Activated CD8-positive, alpha-beta memory T cell treated with anti-CD3 and anti-CD28 coated beads, Interleukin-2, amount 50 U/mL, for 24 hours (primary cell): ENCODE measurements around the gene VPS8.
"Not testable (repeated sequence)": the region's sequence is repeated elsewhere in the genome, so short reads cannot be mapped to it uniquely, and the experiment has no call there.

Source experiments
- DNase-seq: peaks from one replicate; pipeline ENCODE4 v3.0.0-alpha.2; 2020; ENCODE audit errors: extremely low read depth

VPS8 gene

DNA sequence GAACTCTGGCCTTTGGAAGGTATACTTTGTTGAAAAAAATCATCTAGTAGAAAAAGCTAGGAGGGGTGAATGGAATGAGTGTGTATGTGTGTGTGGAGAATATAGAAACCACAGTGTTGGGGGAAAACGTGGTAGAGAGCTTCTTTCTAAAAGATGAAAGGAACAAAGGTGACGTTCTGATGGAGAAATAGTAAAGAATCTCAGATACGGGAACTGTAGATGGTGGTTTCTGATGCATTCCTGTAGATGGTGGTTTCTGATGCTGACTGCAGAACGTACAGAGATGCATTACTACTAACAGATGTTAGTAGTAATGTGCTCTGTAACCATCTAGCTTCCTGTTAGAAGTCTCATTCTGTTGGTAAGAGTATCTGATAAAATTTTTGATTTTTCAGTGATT lies 60.2 kb downstream of the VPS8 start:
- no peak for DNase-seq

DNA sequence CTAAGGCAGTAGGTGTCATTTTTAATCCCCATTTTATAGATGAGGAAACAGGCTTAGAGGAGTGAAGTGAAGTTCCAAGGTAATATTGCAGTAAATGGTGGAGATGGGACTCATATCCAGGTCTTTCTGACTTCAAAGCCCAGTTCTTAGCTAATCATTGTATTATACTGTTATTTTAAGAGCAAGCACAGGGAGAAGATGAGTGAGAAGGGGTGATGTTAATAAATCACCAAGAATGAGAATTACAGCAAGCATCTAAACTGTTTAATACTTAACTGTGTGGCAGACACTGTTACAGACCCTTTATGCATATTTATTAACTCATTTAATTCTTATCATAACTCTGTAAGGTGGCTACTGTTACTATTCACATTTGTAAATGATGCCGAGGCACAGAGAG lies 61.2 kb downstream of the VPS8 start:
- no peak for DNase-seq

DNA sequence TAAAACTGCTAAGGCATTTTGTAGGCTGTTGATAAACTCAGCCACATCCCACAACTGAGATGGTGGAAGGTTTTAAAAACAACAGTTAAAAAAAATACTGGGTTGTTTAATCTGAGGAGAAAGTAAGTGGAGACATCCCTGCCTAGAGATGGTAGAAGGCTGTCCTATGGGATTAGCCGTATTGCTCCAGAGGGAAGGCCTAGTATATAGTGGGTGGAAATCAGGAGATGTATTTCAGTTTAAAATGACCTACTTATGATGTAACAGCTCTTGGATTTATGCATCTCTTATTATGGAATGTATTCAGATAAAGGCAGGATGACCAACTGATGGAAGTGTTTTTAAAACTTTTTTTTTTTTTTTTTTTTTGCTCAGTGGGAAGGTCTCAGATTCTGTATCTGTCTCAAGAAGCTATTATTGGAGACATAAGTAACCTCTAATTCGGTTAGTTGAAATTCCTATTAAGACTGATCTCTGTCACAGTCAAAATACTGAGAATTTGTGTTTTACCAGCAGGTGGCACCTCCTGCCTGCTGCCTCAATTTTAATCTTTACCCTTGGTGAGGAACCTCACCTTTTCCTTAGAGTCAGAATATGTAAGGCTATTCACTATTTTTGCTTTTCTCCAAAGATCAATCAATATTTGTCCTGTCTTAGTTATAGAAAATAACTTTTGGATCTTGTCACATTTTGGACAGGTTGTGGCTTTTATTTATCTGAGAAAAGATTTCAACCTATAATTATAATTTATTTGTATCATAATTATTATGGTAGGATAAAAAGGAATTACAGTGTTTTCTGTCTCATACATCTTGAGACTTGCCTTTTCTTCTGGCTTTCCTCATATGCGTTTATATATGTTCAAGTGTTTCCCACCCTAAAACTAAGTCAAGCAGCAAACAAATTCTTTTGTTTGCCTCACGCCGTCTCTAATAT lies 63.0 kb downstream of the VPS8 start:
- DNase-seq: no peak

DNA sequence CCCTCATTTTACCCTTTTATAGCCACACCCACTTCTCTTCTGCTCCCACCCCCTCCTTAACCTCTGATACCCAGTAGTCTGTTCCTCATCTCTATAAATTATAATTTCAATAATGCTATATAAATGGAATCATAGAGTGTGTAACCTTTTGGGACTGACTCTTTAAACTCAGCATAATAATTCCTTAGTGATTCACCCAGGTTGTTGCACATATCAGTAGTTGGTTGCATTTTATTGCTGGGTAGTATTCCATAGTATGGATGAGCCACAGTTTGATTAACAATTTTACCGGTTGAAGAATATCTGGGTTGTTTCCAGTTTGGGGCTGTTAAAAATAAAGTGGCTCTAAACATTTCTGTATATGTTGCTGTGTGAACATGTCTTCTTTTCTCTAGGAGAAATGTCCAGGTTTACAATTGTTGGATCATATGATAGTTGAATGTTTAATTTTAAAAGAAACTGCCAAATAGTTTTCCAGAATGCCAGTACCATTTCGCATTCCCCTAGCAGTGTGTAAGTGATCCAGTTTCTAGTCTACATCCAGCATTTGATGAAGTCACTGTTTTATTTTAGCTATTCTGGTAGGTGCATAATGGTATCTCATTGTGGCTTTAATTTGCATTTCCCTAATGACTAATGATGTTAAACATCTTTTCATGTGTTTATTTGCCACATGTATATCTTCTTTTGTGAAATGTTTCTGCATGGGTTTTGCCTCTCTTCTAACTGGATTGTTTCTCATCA lies 68.5 kb downstream of the VPS8 start:
- DNase-seq: no peak

DNA sequence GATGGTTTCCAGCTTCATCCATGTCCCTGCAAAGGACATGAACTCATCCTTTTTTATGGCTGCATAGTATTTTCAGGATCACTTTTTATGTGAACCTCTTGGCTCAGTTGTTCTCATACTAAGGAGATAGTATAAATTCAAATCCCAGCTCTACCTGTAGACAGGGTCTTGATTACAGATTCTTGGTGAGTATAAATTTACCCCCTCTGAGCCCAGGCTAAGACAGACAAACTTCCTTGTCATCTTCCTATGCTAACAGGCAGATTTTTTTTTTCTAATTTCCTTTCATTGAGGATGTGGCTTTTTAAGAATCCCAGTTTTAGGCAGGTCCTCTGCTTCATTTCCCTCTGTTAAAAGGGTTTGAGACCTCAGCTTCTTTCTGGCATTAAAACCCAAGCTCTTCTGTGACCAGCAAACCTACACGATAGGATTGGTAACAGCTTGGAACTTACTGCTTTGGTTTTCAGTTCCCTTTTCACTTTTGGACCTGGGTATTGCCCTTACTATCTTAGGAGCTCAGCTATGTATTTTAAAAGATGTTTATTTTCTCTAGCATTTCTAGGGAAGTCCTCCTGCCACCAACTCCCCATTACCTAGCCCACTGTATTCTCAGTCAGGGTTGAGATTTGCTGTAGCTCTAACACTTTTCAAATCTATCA lies 72.5 kb downstream of the VPS8 start:
- DNase-seq: no peak

DNA sequence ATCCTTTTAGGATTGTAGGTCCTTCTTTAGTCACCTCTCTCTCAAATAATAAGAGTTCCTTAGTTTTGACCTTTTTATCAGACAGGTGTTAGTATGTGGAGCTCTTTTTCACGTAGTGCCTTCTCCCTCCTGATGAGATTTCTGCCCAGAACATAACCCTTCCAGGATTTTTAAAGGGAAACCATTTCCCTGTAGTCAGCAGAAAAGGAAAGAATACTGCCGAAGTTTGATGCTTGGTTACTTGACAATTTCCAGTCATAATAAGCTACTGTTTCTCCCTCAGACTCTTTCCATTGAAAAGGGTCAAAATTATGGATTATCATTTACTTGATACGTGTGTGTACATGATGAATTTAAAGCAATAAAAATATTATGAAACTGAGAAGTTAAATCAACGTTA lies 73.1 kb downstream of the VPS8 start:
- no peak for DNase-seq

DNA sequence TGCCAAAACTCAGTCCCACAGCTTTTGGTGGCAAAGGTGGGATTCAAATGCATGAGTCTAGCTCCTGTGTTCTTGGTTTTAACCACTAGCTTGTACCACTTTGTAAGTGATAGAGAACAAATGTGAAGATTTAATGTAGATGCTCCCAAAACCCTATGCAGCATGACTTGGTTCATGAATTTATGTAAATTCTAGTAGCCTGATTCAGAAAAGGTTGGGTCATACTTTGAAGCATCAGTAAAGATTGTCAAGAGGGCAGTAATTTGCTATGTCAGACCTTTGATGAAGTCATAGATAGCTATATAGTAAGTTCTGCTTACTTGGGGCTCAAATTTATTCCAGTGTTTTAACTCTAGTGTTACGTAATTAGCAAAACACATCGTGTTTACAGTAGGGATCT lies 75.6 kb downstream of the VPS8 start:
- DNase-seq: no peak

DNA sequence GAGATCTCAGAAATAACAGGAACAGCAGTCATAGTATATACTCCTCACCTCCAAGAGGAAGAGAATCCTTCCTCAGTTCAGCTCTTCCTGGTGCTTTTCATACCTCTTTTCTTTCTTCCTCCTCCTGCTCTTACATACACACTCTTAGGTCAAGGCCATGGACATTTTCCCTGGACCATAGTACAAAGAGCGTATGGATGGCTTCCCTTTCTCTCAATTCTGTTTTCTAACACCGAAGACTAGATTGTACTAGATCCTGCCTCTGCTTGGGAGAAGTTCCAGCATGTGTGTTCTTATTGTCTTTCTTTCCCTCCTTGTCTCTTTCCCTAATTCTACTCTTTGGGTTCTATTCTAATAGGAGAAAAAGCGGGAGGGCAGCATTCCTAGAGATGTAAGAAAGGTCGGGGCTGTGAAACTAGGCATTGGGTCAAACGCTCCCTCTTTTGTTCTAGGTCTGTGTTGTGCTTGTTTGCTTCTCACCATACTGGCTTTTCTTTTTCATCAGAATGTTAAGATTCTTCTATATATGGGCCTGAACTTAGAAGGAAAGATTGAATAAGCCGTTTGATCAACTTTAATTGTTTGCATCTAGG lies 77.4 kb downstream of the VPS8 start:
- DNase-seq: no peak

DNA sequence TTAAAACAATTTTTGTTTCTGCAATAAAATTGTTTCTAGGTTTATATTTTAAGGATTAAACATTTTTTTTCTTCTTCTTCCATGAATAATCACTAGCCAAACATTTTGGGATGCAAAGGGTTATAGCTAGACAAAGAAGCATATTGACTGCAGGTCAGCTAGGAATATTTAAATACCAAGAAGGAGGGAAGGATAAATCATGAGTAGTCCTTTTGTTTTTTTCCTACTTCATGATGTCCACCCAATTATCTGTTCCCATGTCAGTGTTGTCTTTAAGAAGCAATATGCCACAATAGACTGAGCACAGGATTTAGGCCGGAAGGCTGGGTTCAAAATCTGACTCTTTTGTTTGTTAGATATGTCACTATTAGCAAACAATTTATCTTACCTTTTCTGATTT lies 82.1 kb downstream of the VPS8 start:
- DNase-seq: no peak

DNA sequence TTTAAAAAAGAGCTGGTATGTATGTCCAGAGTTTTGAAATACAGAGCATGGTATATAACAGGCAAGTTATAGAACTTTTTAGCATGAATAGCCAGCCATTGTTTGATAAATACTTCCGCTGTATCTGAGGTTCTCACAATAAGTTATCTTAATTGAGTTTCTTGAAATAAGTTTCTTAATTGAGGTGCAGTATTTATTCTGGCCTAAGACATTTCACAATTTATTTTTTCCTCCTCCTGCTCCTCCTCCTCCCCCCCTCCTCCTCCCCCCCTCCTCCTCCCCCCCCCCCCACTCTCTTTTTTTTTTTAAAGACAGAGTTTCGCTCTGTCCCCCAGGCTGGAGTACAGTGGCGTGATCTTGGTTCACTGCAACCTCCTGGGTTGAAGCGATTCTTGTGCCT lies 83.4 kb downstream of the VPS8 start:
- no peak for DNase-seq

DNA sequence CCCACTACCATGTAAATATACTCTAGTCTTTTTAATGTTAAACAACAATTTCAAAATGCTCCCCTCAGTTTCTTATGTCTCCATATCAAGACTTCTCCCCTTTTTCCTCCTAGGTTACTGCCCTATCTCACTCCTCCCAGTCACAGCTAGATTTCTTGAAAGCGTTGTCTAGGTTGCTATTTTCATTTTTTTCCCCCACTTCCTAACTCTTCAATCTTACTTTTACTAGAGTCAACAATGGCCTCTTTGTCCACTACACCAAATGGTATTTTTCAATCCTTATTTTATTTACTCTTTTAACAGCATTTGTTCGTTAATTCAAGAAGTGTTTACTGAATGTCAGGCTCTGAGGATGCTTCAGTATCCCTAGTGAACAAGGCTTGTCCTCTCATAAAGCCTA lies 84.4 kb downstream of the VPS8 start:
- DNase-seq: no peak

DNA sequence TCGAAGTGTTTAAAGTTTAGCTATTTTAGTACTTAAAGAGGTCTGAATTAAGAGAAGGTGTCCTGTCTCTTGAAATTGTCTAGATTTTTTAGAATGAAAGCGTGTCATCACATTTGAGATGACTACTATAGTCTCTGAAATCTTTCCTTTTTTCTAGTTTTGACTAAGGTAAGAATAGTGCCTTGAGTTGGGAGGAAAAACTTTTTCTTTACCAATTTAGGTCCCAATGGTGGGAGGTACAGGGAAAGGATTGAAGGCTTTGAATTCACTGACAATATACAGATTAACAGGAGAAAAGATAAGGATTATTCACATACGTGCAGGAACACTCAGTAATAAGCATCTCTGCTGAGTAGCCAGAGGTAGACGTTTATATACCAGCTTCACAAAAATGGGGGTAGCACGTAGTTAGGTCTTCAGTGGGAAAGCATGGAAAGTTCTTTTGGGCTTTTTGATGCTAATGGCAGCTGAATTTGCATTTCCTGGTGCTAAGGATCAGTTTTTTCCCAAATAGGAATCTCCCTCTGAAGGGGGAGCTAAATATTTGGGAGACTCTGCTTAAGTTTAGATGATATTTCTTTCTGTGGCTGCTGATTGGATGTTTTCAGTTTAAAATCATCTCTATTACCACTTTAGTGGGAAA lies 88.1 kb downstream of the VPS8 start:
- no peak for DNase-seq

DNA sequence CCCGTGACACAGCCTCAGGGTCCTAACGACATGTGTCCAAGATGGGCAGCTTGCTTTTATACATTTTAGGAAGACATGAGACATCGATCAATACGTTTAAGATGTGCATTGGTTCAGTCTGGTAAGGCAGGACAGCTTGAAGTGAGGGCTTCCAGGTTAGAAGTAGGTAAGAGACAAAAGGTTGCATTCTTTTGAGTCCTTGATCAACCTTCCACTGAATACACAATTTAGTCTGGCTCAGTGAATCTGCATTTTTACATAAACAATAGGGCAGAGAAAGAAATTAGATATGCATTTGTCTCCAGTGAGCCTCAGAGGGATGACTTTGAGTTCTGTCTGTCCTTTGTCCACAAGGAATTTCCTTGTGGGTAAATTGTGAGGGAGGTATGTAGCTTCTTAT lies 95.1 kb downstream of the VPS8 start:
- not testable (repeated sequence) for DNase-seq

DNA sequence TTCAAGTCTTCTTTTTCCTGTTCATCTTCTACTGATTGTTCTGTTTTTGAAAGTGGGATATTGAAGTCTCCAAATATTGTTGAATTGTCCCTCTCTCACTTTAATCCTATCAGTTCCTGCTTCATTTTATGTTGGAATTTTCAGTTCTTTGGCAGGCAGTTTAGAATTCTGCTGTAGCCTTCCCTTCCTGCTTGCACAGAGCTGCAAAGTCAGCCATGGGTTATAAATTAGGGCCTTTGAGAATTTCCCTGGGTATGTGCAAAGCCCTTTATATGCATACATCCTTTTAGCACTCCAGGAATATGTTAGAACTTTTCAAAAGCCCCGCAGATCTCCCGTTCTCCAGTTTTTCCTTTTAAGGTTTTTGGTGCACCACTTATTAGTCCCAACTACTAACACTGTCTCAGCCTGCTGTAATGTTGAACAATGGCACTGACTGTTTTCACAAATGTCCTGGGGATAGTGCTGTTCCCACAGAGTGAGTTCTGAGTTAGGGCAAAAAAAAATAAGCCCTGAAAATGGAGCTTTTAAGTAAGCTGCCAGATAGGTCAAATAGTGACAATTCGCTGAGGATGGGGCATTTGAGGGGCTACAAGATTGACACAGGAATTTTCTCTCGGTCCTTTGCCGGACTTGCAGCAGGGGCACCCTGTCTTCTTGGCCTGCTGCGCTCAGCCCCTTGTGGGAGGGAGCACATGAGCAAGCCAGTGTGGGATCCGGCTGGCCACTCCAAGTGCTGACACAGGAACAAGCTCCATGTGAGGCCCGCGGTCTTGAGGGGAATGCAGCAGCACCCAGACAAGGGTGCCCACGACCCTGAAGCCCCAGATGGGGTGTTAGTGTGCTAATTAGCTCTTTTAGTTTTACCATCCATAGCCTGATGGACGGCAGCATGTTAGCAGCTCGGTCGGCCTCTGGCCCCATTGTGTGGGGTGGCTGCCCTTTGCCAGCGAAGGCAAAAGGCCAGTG lies 96.0 kb downstream of the VPS8 start:
- DNase-seq: no peak

DNA sequence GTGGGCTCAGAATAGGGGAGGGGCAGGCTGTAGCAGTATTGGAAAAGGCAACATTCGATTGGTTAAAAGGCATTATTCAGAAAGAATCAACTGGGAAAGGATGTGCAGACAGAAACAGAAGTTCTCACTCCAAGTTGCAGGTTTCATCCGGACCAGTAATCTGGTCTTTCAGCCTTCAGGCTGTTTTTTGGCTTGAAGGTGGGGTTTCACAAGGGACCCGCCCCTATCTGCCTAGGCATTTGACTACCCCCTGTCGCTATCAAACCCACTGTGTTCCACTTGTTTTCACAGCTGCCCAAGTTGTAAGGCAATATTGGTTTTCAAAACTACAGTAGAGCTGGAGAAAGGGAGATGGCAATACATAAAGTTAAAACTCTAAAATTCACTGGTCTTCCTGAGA lies 96.9 kb downstream of the VPS8 start:
- DNase-seq: no peak

DNA sequence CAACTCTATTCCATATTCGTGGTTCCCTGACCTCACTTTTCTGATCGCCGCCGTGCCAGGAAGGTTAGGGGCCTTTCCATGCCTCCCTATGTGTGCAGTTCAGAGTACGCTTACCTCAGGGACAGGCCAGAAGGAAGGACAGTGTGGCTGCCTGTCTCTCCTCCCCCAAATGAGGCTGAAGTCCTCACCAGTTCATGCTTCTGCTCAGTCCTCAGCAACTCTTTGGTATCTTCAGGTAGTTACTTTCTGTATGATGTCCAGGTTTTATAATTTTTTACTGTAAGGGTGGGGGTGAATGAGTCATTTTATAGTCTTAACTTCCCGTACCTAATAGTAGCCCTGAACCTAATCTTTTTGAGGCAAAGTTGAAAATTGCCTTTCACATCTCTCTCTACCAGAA lies 98.7 kb downstream of the VPS8 start:
- DNase-seq: no peak

DNA sequence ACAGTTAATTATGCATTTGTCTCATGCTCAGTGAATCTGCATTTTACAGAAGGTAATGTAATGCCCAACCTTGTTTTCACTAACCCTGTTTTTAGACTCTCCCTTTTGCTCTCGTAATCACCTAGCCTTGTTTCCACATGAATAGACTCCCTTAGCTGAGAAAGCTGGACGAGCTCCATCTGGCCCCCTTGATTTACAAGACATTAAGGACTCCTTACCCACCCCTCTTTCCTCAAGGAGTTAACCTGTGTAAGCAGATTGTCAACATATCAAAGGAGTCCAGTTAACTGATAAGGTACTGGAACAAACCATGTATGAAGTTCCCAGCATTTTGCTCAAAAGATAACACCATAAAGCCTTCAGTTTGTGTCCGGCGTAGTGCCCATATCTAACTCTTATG lies 99.6 kb downstream of the VPS8 start:
- no peak for DNase-seq

DNA sequence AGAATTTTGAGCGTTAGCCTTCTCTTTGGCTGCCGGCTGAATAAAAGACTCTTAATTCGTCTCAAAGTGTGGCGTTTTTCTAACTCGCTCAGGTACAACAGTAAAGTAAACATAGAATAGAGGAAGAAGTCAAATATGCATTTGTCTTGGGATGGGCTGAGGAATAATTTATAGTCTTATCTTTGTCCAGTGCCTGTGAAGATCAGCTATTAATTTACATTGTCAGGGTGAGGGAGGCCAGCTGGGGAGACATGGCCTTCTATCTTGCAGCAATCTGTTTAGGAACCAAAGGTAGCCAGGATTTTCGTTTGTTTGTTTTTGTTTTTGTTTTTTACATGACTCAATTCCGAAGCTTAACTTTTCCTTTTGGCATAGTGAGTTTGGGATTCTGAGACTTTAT lies 100.2 kb downstream of the VPS8 start:
- DNase-seq: no peak

DNA sequence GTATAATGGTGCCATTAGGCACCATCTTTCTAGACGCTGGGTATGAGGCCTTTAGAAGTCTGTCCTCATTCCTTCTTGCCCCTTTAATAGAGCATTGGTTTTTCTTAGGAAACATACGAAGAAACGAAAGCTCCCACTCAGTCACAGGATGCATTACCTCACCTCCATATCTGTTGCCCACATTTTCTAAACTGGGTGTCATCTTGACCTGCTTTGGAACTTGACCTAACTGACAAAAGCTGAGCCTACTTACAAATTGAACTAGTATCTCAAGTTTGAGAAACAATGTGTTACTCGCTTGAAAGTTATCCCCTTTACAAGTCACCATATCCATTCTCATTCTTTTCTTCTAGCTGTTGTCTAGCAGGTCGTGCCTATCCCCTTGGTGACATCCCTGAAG lies 102.7 kb downstream of the VPS8 start:
- DNase-seq: no peak

DNA sequence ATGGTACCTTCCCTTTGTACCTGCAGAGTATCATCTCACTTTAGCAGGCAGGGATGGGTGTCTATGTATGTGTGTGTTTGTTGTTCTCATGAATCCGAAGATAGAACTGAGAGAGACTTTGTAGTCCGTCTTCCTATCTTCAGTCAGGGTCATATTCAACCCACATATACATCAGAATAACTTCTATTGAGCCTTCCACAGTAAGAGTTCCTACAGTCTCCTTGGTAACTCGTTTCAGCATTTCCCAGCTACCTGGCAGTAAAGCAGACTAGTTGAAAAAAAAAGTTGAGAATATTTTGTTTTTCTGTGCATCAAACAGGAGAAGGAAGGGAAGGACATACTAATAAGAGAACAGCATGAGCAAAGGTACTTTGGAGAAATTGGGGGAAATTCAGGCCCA lies 106.8 kb downstream of the VPS8 start:
- DNase-seq: no peak

DNA sequence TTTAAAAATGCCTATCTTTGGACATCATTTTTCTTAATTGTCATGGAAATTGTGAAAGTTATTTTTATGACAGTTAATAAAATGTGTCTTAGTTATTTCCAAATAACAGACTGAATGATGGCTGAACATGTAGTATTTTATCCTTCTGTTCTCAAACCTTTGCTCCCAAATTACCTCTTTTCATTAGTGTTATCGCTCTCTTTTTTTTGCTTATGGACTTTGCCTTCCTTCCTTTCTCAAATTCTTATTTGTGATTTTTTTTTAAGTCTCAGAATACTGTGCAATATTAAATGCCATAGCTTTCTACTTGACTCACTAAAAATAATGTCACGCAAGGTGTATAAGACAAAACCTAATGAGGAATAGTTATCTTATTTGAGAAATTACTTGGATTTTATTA lies 107.7 kb downstream of the VPS8 start:
- no peak for DNase-seq
